GM12864 (cell line): ENCODE results near the gene CEL.

Experiments
- DNase-seq: peaks from one replicate; pipeline ENCODE4 v3.0.0-alpha.2; 2011; ENCODE audit warnings: low read depth
- H3K4me3 ChIP-seq: 2 replicates; pipeline ENCODE4 v1.5.1; 2011; ENCODE audit warnings: mild to moderate bottlenecking, low read depth, low read length, control low read depth
- CTCF ChIP-seq: IDR thresholded peaks from 2 replicates; pipeline ENCODE4 v1.5.1; 2011; ENCODE audit warnings: low read depth, mild to moderate bottlenecking, moderate library complexity, low read length, control low read depth, inconsistent platforms; ENCODE audit errors: missing control alignments

The CEL gene

GRCh38 chr9:133113163-133113948, 51.6 kb downstream of the CEL start:
- H3K4me3 ChIP-seq, result no peak overlapping the region
- TF ChIP-seq CTCF, result no peak
- DNase-seq, result no peak

GRCh38 chr9:133113949-133114885, 52.4 kb downstream of the CEL start:
- TF ChIP-seq CTCF, result no peak
- DNase-seq, result no peak
- H3K4me3 ChIP-seq, result peak overlapping the region; percentile 55

GRCh38 chr9:133114886-133115603, 53.3 kb downstream of the CEL start:
- TF ChIP-seq CTCF, result no peak
- DNase-seq, result no peak
- peak overlapping the region; percentile 55 for H3K4me3 ChIP-seq

- H3K4me3 ChIP-seq, result peak overlapping the region; percentile 55
- no peak for TF ChIP-seq CTCF
- peak; percentile 85 for DNase-seq
These were observed 54.0 kb downstream of the CEL start for GRCh38 chr9:133115604-133116345.

- peak overlapping the region; percentile 55 for H3K4me3 ChIP-seq
- DNase-seq, result no peak
- TF ChIP-seq CTCF, result no peak
These were observed 54.8 kb downstream of the CEL start for GRCh38 chr9:133116346-133117231.
